ENCODE results near the gene COL20A1. TPM values are rescaled to one million over a fixed set of nuclear protein-coding genes. Genes with fewer than 3 reads are reported as not detected.

Gene COL20A1
- total RNA-seq, 4 donors from 2014 or later, result not detected

DNA sequence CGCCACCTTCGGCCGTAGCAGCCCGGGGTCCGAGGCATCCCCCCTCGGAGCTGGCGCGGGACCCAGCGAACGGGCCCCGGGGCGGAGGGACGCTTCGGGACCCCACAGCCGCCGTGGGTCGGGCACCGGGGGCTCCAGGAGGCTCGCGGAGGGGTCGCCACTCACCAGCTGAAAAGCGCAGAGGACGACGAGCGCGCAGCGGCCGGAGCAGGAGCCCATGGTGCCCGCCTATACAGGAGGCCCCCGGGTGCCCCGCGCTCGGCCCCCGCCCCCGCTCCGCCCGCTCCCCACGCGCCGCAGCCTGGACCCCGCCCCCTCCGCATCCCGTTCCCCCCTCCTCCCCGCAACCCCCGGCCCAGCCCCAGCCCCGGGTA is 38.8 kb upstream of the COL20A1 start, which contains the start of gene NKAIN4:
NKAIN4 (minus strand) TSS at position 232 of the 374 bp plus-strand sequence; CDS start at position 219, 13 bp downstream.
- WGBS, 2 donors, result 10 to 15% methylated on average over 4 of the region's 46 CpGs
- TF ChIP-seq, protein P1, sequence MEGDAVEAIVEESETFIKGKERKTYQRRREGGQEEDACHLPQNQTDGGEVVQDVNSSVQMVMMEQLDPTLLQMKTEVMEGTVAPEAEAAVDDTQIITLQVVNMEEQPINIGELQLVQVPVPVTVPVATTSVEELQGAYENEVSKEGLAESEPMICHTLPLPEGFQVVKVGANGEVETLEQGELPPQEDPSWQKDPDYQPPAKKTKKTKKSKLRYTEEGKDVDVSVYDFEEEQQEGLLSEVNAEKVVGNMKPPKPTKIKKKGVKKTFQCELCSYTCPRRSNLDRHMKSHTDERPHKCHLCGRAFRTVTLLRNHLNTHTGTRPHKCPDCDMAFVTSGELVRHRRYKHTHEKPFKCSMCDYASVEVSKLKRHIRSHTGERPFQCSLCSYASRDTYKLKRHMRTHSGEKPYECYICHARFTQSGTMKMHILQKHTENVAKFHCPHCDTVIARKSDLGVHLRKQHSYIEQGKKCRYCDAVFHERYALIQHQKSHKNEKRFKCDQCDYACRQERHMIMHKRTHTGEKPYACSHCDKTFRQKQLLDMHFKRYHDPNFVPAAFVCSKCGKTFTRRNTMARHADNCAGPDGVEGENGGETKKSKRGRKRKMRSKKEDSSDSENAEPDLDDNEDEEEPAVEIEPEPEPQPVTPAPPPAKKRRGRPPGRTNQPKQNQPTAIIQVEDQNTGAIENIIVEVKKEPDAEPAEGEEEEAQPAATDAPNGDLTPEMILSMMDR (IDR thresholded peaks at IDR 0.05), result no peak
- no peak for TF ChIP-seq POLR2A (IDR thresholded peaks at IDR 0.05)
- intact Hi-C loops (cut with DNase I; ENCODE audit: low total_unique reads), result no loop called here
- DNase-seq (ENCODE audit: low spot score in 2 of 2), result no peak
- no peak within 1 kb of the TSS for H3K4me3 ChIP-seq (ENCODE audit: low read depth, poor library complexity, severe bottlenecking)

DNA sequence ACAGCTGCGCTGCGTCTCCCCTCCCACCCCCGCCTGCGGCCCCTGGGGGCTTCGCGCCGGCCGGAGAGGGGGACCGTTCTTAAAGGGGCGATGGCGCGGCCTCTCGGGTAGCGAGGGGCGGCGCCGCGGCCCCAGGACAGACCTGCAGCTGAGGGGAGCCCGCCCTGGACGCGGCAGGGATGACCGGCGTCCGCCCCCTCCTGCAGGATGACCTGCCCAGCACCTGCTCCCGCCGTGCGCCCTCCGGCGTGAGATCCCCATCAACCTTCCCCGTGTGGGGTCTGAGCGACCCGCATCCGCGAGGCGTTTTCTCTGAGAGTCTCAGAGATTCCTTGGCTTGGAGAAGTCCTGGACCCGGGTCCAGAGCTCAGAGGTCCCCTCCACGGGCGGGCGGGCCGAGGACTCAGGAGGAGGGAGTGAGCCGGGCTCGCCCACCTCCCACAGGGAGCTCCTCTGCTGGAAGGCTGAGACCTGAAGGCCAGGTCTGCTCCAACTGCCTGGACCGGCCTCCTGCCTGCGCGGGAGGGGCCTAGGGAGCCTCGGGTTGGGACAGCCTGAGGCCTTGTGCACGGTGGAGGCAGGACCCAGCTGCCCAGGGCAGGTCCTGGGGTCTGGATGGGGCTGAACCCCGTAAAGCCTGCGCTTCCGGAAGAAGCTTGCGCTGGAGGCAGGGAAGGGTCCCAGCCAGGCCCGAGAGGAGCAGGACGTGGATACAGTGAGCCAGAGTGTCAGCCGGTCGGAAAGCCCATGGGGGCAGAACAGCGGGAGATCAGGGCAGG is 38.2 kb upstream of the COL20A1 start:
- no peak for TF ChIP-seq POLR2A (IDR thresholded peaks at IDR 0.05)
- TF ChIP-seq, protein P1 (IDR thresholded peaks at IDR 0.05), result no peak
- no peak overlapping the region for H3K4me3 ChIP-seq (ENCODE audit: low read depth, poor library complexity, severe bottlenecking)
- 45 to 46% methylated on average over 24 to 26 of the region's 56 CpGs for whole genome bisulfite sequencing, 2 donors
- DNase-seq (ENCODE audit: low spot score in 2 of 2), result no peak
- intact Hi-C loops (cut with DNase I; ENCODE audit: low total_unique reads), result no loop called here

GRCh38 chr20:63255931-63256704 is 36.9 kb upstream of the COL20A1 start:
- DNase-seq (ENCODE audit: low spot score in 2 of 2), result no peak
- intact Hi-C loops (cut with DNase I; ENCODE audit: low total_unique reads), result no loop called here
- H3K4me3 ChIP-seq (ENCODE audit: low read depth, poor library complexity, severe bottlenecking), result no peak overlapping the region
- TF ChIP-seq, protein P1 (IDR thresholded peaks at IDR 0.05), result no peak
- TF ChIP-seq POLR2A (IDR thresholded peaks at IDR 0.05), result no peak
- 40 to 46% methylated on average over 31 of the region's 31 CpGs for WGBS, 2 donors

DNA sequence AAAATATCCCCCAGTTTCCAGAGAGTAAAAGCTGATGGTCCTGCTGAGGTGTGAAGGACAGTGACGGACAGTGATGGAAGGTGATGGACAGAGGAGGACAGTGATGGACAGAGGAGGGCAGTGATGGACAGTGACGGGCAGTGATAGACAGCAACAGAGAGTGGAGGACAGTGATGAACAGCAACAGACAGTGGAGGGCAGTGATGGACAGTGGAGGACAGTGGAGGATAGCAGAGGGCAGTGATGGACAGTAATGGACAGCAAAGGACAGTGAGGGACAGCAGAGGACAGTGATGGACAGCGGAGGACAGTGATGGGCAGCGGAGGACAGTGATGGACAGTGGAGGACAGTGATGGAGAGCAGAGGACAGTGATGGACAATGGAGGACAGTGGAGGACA is 36.0 kb upstream of the COL20A1 start:
- 87 to 93% methylated on average over 4 of the region's 4 CpGs for WGBS, 2 donors

DNA sequence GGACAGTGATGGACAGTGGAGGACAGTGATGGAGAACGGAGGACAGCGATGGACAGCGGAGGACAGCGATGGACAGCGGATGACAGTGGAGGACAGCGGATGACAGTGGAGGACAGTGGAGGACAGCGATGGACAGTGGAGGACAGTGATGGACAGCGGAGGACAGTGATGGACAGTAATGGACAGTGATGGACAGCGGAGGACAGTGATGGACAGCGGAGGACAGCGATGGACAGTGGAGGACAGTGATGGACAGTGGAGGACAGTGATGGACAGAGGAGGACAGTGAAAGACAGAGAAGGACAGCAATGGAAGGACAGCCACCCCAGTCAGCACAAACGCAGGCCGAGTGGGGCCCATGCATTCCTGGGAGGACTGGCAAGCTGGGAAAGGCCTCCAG is 35.4 kb upstream of the COL20A1 start:
- 84 to 85% methylated on average over 13 of the region's 13 CpGs for WGBS, 2 donors
- DNase-seq (ENCODE audit: low spot score in 2 of 2), result no peak
- intact Hi-C loops (cut with DNase I; ENCODE audit: low total_unique reads), result no loop called here
- no peak for TF ChIP-seq POLR2A (IDR thresholded peaks at IDR 0.05)
- TF ChIP-seq, protein P1 (IDR thresholded peaks at IDR 0.05), result no peak
- no peak overlapping the region for H3K4me3 ChIP-seq (ENCODE audit: low read depth, poor library complexity, severe bottlenecking)

More for the DNA sequence above, 36.0 kb upstream of the COL20A1 start:
- H3K4me3 ChIP-seq (ENCODE audit: low read depth, poor library complexity, severe bottlenecking), result no peak overlapping the region
- intact Hi-C loops (cut with DNase I; ENCODE audit: low total_unique reads), result no loop called here
- TF ChIP-seq, protein P1 (IDR thresholded peaks at IDR 0.05), result peak in 1 of 3 donors; percentile 17
- TF ChIP-seq POLR2A (IDR thresholded peaks at IDR 0.05), result no peak
- no peak for DNase-seq (ENCODE audit: low spot score in 2 of 2)
